Measurements from ENCODE around the gene FAM181A.

The FAM181A gene

GRCh38 chr14:93926873-93927799 lies at the start of gene FAM181A:
FAM181A (plus strand) TSS chr14:93927344; CDS start chr14:93928286, 942 bp downstream.
- DNase-seq = no peak

GRCh38 chr14:93878212-93878611 lies 48.9 kb upstream of the FAM181A start:
- DNase-seq = no peak

GRCh38 chr14:93878871-93879270 lies 48.3 kb upstream of the FAM181A start:
- no peak for DNase-seq

- no peak for DNase-seq
Measured at GRCh38 chr14:93879362-93879983, 47.7 kb upstream of the FAM181A start.

- no peak for DNase-seq
Measured at GRCh38 chr14:93880021-93880820, 46.9 kb upstream of the FAM181A start.

GRCh38 chr14:93884950-93885349 lies 42.2 kb upstream of the FAM181A start:
- no peak for DNase-seq

- DNase-seq = no peak
Measured at GRCh38 chr14:93888995-93889394, 38.1 kb upstream of the FAM181A start.

- DNase-seq = no peak
Measured at GRCh38 chr14:93889739-93890483, 37.2 kb upstream of the FAM181A start.

- no peak for DNase-seq
Measured at GRCh38 chr14:93891756-93892504, 35.2 kb upstream of the FAM181A start.

GRCh38 chr14:93892505-93892839 lies 34.7 kb upstream of the FAM181A start:
- no peak for DNase-seq

GRCh38 chr14:93892923-93893558 lies 34.1 kb upstream of the FAM181A start:
- peak; percentile 83 for DNase-seq

GRCh38 chr14:93893661-93894261 lies 33.4 kb upstream of the FAM181A start:
- DNase-seq = no peak

- DNase-seq = no peak
Measured at GRCh38 chr14:93895023-93895604, 32.0 kb upstream of the FAM181A start.

GRCh38 chr14:93897476-93897845 lies 29.7 kb upstream of the FAM181A start:
- DNase-seq = no peak

- no peak for DNase-seq
Measured at GRCh38 chr14:93898081-93898611, 29.0 kb upstream of the FAM181A start.

- no peak for DNase-seq
Measured at GRCh38 chr14:93898731-93899130, 28.4 kb upstream of the FAM181A start.

GRCh38 chr14:93901813-93902212 lies 25.3 kb upstream of the FAM181A start:
- no peak for DNase-seq

GRCh38 chr14:93902619-93903307 lies 24.4 kb upstream of the FAM181A start:
- DNase-seq = no peak

- no peak for DNase-seq
Measured at GRCh38 chr14:93903342-93904184, 23.6 kb upstream of the FAM181A start.

All from activated CD4-positive, alpha-beta T cell treated with anti-CD3 and anti-CD28 coated beads for 48 hours (primary cell).